GM20431 (cell line): Measurements from ENCODE around the gene ALPL.

Experiments
- in situ Hi-C: fragments of 300-500 bp; cut with MseI, MboI; formaldehyde crosslinking; loops from one replicate; pipeline ENCODE4 v1.15.0; 2020; ENCODE audit warnings: low sequenced_read_pairs; ENCODE audit not compliant: unreplicated experiment

The ALPL gene

DNA sequence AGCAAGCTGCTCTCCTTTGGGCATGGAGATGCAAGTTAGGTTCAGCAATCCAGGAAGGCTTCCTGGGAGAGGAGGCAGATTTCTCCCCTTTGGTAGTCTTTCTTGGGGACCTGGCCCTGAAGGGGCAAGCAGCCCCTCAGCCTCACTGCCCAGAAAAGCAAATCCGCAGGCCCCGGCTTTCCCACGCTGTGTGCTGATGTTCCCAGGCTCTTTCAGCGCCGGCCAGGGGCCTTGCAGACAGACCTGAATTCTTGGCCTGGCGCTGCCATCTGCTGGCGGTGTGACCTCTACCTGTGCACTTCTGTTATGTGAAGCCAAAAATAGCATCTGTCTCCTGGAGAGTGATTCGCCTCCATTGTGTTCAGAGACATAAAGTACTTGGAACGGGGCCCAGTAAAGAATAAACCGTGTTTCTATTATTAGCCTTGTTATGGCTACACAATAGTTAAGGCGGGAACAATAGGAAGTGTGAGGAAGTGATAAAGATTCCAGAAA, 64.8 kb downstream of the ALPL start:
- in situ Hi-C loops, result no loop called here

DNA sequence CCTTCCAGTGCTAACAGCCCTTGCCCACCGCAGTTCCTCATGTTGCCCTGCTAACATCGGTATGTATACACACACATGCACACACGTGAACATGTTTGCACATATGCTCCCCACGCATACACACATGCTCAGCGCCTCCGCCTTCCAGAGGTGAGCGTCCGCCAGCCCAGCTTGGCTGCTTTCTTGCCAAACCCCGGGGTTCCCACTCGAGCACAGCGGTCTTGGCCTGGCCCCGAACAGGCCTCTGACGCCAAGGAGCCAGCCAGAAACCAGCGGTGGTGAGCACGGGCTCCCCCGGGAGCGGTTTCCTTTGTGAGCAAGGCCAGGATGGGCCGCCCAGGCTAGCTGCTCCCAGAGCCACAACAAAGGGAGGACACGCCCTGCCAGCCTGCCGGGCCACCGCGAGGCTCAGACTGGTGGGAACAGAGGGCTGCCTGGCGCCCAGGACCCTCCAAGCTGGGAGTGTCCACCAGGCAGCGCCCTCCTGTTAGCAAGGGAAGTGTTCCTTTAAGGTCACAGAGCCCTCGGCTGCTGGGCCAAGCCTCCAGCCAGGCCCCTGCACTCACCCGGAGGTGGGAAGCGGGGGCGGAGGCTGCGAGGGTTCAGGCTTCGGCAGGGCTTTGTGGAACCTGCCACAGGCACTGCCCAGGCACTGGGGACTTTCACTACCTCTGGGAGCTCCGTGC, 65.4 kb downstream of the ALPL start:
- in situ Hi-C loops, result no loop called here

DNA sequence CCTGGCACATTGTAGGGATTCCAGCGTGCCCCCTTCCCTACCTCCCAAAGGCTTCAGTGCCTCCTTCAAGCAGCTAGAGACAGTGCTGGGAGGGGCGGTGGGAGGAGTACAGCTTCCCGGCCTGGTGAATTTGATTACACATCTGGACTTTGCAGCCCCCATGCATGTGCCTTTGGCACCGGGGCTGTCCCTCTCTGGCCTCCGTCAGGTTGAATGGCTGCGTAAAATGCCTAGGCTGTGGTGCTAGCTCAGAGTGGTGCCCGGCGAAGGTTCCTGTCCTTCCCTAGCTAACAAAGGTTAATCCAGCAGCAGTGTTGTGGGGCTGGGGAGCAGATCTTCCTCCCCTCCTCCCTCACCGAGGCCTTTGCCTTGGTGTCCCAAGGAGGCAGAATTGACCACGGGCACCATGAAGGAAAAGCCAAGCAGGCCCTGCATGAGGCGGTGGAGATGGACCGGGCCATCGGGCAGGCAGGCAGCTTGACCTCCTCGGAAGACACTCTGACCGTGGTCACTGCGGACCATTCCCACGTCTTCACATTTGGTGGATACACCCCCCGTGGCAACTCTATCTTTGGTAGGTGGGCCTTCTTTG, 66.2 kb downstream of the ALPL start:
- in situ Hi-C loops, result no loop called here

DNA sequence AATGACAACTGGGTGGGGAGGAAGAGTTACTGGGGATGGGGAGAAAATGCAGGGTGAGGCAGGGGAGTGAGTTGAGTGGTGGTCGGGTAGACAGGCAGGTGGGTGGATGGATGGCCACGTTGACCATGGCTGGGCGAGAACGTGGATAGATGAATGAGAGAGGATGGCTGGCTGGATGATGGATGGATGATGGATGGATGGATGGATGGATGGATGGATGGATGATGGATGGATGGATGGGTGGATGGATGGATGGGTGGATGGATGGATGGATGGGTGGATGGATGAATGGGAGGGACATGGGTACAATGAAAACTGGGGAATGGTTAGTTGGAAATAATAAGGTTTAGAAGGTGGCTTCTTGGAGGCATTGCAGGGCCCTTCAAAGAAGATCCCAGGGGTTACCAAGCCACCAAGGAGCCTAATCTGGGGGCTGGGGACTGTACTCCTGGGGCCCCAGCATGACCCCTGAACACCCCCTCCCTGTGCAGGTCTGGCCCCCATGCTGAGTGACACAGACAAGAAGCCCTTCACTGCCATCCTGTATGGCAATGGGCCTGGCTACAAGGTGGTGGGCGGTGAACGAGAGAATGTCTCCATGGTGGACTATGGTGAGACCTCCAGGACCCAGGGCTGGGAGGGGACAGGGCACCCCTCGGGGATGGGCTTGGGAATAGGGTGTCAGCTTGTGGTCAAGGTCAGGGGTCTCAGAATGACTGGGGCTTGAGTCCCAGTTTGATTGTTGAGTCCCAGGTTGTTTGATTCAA, 67.0 kb downstream of the ALPL start:
- in situ Hi-C loops, result no loop called here

DNA sequence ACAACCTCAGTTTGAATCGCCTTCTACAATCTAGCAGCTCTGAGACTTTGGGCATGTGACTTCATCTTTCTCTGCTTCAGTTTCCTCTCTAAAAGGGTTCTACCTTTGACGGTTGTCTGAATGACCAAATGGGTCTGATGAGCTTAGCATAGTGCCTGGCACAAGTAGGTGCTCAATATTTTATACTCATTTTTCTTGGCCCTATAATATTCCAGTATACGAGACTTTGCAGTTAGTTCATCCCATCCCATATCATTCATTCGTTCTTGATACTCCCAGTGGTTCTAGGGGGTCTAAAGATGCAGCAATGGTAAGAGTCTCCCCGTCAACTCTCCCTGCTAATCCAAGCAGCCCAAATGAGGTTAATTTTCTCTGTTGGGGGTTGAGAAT, 67.6 kb downstream of the ALPL start:
- in situ Hi-C loops, result no loop called here

DNA sequence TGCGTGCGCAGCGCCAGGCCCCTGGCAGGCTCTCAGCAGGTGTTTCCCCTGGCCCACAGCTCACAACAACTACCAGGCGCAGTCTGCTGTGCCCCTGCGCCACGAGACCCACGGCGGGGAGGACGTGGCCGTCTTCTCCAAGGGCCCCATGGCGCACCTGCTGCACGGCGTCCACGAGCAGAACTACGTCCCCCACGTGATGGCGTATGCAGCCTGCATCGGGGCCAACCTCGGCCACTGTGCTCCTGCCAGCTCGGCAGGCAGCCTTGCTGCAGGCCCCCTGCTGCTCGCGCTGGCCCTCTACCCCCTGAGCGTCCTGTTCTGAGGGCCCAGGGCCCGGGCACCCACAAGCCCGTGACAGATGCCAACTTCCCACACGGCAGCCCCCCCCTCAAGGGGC, 68.1 kb downstream of the ALPL start:
- in situ Hi-C loops, result no loop called here

DNA sequence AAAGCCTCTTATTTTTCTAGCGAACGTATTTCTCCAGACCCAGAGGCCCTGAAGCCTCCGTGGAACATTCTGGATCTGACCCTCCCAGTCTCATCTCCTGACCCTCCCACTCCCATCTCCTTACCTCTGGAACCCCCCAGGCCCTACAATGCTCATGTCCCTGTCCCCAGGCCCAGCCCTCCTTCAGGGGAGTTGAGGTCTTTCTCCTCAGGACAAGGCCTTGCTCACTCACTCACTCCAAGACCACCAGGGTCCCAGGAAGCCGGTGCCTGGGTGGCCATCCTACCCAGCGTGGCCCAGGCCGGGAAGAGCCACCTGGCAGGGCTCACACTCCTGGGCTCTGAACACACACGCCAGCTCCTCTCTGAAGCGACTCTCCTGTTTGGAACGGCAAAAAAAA, 68.7 kb downstream of the ALPL start:
- in situ Hi-C loops, result no loop called here

DNA sequence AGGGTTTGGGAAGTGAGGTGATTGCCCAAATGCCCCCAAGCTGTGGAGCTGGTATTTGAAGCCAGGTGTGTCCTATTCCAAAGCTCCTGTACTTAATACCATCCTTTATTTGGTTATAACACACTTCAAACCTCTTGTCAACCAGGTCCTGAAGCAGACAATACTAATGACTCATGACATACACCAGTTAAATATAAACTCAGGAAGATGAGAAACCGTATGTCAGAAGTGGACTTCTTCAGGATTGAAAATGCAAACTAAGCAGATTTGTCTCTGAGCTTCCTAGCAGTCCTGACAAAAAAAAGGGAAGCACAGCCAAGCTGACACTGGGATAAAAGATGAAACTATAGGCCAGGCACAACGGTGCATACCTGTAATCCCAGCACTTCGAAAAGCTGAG, 70.6 kb downstream of the ALPL start:
- in situ Hi-C loops, result no loop called here

DNA sequence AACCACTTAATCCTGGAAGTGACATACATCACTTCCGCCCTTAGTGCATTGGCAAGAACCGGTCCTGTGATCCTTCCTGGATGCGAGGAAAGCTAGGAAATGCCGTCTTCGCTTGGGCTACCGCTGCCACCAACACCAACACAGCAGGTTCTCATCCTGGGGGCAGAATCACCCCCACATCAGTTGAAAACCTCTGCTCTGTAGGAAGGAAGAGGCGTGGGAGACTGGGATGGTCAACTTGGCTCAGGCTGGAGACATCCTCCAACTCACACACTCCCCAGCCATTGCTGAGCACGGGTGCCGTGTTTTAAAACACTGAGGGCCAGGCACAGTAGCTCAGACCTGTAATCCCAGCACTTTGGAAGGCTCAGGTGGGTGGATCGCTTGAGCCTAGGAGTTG, 74.9 kb downstream of the ALPL start:
- in situ Hi-C loops, result no loop called here

DNA sequence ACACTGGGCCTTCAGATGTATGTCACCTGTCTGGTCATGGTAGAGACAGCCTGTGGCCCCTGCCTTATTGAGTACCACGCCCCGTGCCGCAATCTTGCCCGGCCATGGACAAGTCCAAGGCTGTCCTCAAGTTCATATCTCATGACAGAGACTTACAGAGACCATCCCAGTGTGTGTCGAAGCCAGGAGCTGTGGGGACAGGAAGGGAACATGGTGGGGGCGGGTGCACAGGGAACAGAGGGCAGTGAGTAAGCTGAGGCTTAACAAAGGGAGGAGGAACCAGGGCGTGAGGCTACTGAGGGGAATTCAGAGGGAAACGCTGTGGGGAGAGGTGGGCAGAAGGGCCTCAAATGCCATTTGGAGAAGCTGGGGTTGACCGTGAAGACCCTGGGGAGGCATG, 75.8 kb downstream of the ALPL start:
- in situ Hi-C loops, result no loop called here

DNA sequence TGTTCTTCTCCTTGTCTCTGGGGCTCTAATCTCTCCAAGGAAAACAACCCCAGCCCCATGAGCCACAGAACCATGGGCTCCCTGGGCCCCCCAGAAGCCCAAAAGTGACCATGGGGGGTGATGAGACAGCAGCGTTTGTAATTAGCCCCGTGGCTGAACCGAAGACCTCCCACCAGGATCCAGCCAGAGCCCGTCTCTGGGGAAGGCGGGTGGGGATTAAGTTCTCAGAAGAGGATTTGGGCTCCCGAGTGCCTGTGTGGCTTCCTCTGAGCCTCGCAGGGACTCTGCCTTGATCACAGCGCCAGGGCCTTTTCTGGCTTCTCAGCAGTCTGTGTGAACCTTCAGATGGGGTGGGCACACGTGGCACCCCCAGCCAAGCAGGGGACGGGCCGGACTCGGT, 77.0 kb downstream of the ALPL start:
- in situ Hi-C loops, result no loop called here

DNA sequence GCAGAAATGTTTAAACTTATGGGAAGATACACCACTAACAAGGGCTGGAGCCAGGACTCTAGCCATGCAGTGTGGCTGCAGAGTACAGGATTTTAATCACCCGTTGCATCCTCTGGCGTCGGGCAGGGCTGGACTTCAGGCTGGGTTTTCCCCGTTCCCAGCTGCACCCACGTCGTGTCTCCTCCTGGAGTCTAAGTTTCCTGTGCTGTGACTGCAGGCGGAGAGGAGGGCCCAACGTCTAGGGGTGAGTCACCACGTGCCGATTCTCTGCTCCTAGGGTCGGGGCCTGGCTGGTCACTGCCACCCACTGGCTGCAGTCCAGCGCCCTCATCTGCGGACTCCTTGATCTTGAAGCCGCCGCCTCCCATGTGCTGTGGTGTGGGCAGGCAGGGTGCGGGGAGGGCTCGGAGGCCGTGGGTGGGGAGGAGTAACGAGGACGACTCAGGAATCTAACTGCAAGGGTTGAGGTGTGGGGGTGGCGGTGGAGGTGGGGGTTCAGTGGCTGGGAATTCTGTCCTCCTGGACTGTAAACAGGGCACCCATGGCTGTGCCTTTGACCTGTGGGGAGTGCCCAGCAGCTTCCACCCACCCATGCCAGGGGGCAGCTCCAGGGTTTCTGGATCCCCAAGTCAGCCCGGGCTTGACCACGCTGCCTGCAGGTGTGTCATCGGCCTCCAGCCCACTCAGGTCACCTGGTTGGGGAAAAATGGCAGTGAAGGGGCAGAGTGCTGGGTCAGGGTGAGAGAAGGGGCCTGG, 77.8 kb downstream of the ALPL start:
- in situ Hi-C loops, result no loop called here

DNA sequence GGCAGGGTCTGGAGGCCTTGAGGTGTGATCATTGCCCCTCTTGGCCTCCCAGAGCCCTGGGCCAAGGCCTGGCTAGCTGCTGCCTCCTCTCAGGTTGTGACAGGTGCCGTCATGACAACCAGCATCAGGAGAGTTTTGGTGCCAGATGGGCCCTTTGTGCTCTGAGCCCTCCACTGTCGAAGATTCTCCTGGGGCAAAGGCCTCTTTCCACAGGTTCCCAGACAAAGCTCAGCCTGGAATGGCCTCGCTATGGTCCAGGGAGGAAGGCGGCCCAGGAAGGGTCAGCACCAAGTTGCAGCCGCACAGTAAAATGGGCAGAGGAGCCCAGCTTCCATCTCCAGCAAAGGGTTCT, 78.4 kb downstream of the ALPL start:
- in situ Hi-C loops, result no loop called here

DNA sequence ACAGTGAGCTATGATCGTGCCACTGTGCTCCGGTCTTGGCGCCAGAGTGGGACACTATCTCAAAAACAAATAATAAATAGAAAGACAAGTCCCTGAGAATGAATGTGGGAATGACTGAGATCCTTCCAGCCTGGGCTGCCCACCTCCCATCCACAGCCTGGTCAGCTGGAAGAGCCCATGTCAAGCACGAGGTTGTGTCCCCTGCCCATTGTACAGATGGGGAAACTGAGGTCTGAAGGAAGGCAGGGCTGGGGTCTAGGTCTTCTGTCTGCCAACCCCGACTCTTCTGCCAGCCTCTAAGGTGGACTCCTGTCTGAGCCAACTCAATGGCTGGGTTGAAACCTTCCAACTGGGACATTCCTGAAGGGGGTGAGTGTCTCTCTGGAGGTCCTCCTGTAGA, 80.4 kb downstream of the ALPL start:
- in situ Hi-C loops, result no loop called here

DNA sequence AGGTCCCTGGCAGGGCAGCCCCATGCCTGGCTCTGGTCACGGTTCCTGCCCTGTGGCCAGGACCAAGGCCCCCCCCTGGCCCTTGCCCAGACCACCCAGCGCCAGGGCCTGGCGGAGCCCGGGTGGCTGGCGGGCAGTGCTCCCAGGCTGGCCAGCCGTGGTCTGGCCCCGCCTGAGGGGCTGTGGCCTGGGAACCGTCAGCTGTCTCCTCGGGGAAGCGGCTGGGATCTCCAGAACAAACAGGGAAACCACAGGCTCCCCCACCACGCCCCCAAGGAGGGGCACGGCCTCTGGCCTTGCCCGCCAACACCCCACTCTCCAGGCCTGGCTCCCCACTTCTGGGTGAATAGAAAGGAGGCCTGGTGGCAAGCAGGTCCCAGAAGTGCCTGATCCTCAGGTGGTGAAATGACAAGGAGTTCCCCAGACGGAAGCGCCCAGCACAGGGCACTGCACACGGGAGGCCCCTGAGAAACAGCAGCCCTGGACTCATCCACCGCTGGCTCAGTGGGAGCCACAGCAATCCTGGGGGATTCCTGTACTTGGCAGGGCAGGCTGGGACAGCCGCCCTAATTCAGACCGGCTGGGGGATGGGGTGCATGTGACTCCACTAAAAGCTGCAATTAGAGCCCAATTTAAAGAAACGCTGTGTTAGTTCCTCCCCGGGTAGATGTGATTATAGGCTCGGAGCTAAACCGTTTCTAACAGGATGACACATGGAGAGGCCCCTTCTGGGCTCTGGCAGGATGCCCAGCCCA, 81.1 kb downstream of the ALPL start:
- in situ Hi-C loops, result no loop called here

DNA sequence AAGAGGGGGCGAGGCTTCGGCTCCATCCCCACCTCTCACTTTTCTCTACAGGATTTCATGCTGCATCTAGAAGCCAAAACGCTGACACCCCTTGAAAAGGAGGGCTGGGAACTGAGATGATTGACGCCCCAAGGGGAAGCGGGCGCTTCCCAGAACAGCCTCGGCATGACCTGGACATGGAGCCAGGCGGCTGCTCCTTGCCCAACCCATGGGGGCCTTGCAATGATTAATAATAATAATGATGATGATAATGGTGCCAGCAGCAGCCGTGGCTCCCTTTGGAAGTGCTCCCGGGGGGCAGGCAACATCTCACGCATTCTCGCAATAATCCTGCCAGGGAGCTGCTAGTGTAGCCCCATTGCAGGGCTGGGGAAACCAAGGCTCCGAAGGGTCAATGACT, 81.7 kb downstream of the ALPL start:
- in situ Hi-C loops, result no loop called here

DNA sequence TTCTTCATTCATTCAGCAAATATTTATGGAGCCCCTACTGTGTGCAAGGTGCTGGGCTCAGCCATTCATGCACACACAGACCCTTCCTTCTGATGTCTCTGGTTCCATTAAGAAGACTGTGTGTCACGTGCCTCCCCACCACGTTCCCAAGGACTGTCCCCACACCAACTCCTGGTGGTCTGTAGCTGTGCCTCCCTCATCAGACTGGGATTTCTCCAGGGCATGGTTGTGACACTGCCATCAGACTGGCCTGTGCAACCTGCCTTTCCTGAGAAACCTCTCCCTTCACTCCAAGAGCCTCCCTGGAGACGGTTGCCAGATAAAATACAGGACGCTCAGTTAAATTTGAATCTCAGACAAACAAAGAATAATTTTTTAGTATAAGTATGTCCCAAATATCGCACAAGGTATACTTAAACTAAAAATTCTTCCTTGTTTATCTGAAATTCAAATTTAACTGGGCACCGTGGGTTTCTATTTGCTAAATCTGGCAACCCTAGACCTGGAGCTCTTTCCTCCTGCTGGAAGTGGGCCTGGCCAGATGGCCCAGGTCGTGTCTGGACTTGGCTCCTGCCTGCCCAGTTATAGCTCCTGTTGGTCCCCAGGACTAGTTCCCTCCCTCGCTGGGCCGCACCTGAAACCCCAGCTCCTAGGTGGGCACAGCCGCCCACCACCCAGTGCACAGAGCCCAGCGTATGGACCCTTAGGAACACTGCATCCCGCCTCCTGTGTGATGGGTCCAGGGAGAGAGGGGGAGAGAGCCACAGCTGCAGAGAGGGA, 83.1 kb downstream of the ALPL start:
- in situ Hi-C loops, result no loop called here

DNA sequence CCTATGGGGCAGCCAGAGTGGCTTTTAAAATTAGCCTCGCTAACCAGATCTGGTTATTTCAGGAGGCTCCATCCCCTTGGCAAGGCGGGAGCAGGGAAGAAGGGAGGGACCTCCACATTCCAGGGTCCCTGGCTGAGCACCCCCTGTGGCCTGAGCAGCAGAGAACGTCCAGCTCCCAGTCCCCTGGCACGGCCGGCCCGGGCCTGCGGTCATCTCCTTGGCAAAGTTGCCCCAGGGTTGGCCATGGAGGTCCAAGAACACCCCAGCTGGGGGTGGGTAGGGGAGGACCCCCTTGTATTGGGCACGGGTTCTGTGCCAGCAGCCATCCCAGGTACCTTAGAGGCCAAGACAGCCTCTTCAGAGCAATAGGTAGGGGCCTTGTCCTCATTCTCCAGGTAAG, 84.0 kb downstream of the ALPL start:
- in situ Hi-C loops, result no loop called here

DNA sequence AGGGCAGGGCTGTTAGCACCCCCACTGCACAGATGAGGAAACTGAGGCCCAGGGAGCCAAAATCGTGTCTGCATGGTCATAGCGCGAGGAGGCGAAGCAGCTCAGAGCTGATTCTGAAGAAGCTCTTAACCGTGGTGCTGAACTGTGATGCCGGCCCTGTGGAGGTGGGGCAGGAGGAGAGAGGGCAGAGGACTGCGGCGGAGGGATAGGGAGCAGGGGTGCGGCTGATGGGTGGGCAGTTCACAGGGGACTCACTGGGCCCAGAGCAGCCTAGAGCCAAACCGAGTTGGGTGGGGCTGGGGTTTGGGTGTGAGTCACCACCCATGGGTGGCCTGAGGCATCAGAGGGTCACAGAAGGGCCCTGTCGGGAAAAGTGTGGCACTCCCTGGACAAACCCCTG, 85.3 kb downstream of the ALPL start:
- in situ Hi-C loops, result no loop called here
